CD14-positive monocyte (primary cell): ENCODE measurements around the gene ANKRD66. TPM values are rescaled to one million over a fixed set of nuclear protein-coding genes. Genes with fewer than 3 reads are reported as not detected.
"Not testable (repeated sequence)": the region's sequence is repeated elsewhere in the genome, so short reads cannot be mapped to it uniquely, and the experiment has no call there.

Experiments
- DNase-seq, 3 donors: peaks; one replicate each; pipeline ENCODE4 v3.0.0-alpha.2; 2011 to 2022
- H2AFZ ChIP-seq: 2 replicates; pipeline ENCODE4 v1.6.0; 2012; ENCODE audit warnings: mild to moderate bottlenecking, low read depth, low read length, inconsistent platforms; ENCODE audit not compliant: insufficient read depth, poor library complexity, severe bottlenecking
- H3K27ac ChIP-seq, 2 donors: 1 replicate in 1 of 2; 2 replicates in 1 of 2; pipeline ENCODE4 v1.5.1; 2012 to 2013; ENCODE audit warnings: low read length in 2 of 2, control low read depth in 1 of 2, inconsistent platforms in 1 of 2, low read depth in 1 of 2, mild to moderate bottlenecking in 1 of 2
- H3K27me3 ChIP-seq, 2 donors: one replicate each; pipeline versions ENCODE4 v1.6.0 to v1.6.1; 2011 to 2013; ENCODE audit warnings: low read length in 2 of 2; ENCODE audit not compliant: control insufficient read depth in 2 of 2, insufficient read depth in 2 of 2
- H3K36me3 ChIP-seq, 2 donors: replicated peaks in 1 of 2; 1 replicate in 1 of 2; 2 replicates in 1 of 2; pipeline versions ENCODE4 v1.5.1 to v1.6.1; 2012 to 2013; ENCODE audit warnings: low read length in 2 of 2, control low read depth in 1 of 2, inconsistent platforms in 1 of 2, mild to moderate bottlenecking in 1 of 2; ENCODE audit not compliant: insufficient read depth in 2 of 2, control insufficient read depth in 1 of 2
- H3K4me1 ChIP-seq, 2 donors: 1 replicate in 1 of 2; 2 replicates in 1 of 2; pipeline versions ENCODE4 v1.5.1 to v1.6.1; 2012 to 2013; ENCODE audit warnings: low read length in 2 of 2, control low read depth in 1 of 2, inconsistent platforms in 1 of 2, mild to moderate bottlenecking in 1 of 2, moderate library complexity in 1 of 2; ENCODE audit not compliant: insufficient read depth in 2 of 2, control insufficient read depth in 1 of 2
- H3K4me2 ChIP-seq: replicated peaks from 2 replicates; pipeline ENCODE3; 2012; ENCODE audit warnings: low read length, moderate library complexity, mild to moderate bottlenecking; ENCODE audit not compliant: poor library complexity, severe bottlenecking; ENCODE audit errors: extremely low read depth
- H3K4me3 ChIP-seq, 3 experiments: fragments of 200-600 bp in 1 of 3; sonication (generic) in 1 of 3; replicated peaks in 1 of 3; 1 replicate in 2 of 3; 2 replicates in 1 of 3; pipeline ENCODE4 v1.5.1; 2011 to 2013; ENCODE audit warnings: low read length in 3 of 3, mild to moderate bottlenecking in 3 of 3, control low read depth in 2 of 3, low read depth in 2 of 3, inconsistent platforms in 1 of 3, moderate library complexity in 1 of 3
- H3K79me2 ChIP-seq: 2 replicates; pipeline ENCODE4 v1.6.0; 2012; ENCODE audit warnings: mild to moderate bottlenecking, control low read depth, inconsistent platforms, low read length, moderate library complexity; ENCODE audit not compliant: insufficient read depth
- H3K9ac ChIP-seq: 2 replicates; pipeline ENCODE4 v1.6.0; 2017; ENCODE audit warnings: low read length, mild to moderate bottlenecking; ENCODE audit not compliant: insufficient read depth, poor library complexity, severe bottlenecking
- H3K9me3 ChIP-seq, 2 donors: replicated peaks in 1 of 2; 1 replicate in 1 of 2; 2 replicates in 1 of 2; pipeline versions ENCODE4 v1.5.1 to v1.6.1; 2012 to 2013; ENCODE audit warnings: low read length in 2 of 2, control low read depth in 1 of 2; ENCODE audit not compliant: control insufficient read depth in 1 of 2, insufficient read depth in 1 of 2
- H4K20me1 ChIP-seq: 2 replicates; pipeline ENCODE4 v1.6.0; 2012; ENCODE audit warnings: mild to moderate bottlenecking, low read length, control low read depth, moderate library complexity; ENCODE audit not compliant: insufficient read depth
- H3K27ac Mint-ChIP-seq, 7 donors: one replicate each; pipeline ENCODE4 v1.8.0; 2020; ENCODE audit warnings: mild to moderate bottlenecking in 7 of 7, mixed read lengths in 7 of 7, moderate library complexity in 6 of 7, inconsistent platforms in 2 of 7
- H3K27me3 Mint-ChIP-seq, 3 donors: one replicate each; pipeline ENCODE4 v1.8.0; 2021 to 2022; ENCODE audit warnings: low read depth in 3 of 3, mild to moderate bottlenecking in 3 of 3, mixed read lengths in 3 of 3, moderate library complexity in 3 of 3, inconsistent platforms in 1 of 3
- H3K36me3 Mint-ChIP-seq, 2 donors: one replicate each; pipeline ENCODE4 v1.8.0; 2020; ENCODE audit warnings: mixed read lengths in 2 of 2, inconsistent platforms in 1 of 2, mild to moderate bottlenecking in 1 of 2
- H3K4me1 Mint-ChIP-seq: one replicate; pipeline ENCODE4 v1.8.0; 2020; ENCODE audit warnings: mild to moderate bottlenecking, mixed read lengths
- H3K4me3 Mint-ChIP-seq, 2 donors: one replicate each; pipeline ENCODE4 v1.8.0; 2020; ENCODE audit warnings: mild to moderate bottlenecking in 2 of 2, mixed read lengths in 2 of 2, moderate library complexity in 1 of 2
- H3K9me3 Mint-ChIP-seq, 7 donors: one replicate each; pipeline ENCODE4 v1.8.0; 2020 to 2022; ENCODE audit warnings: mixed read lengths in 7 of 7, mild to moderate bottlenecking in 6 of 7, moderate library complexity in 6 of 7, inconsistent platforms in 2 of 7
- CTCF ChIP-seq: fragments of 200-600 bp; IDR thresholded peaks from one replicate; pipeline ENCODE4 v1.8.0; 2022; ENCODE audit warnings: antibody characterized with exemption, mild to moderate bottlenecking
- WGBS: methylation state at CpG from one replicate; pipeline ENCODE4 v1.1.5; 2013; ENCODE audit warnings: missing lambda C conversion rate; ENCODE audit not compliant: insufficient coverage; 5-methylcytosine and 5-hydroxymethylcytosine counted together
- intact Hi-C, 2 donors: fragments of 100-400 bp; cut with micrococcal nuclease; formaldehyde crosslinking; loops; one replicate each; pipeline versions ENCODE4 v1.15.0 to v1.15.1; 2023
- polyA plus RNA-seq, 3 donors: library from polyadenylated mRNA; depleted of rRNA in 1 of 3; unstranded in 2 of 3; stranded (reverse) in 1 of 3; fragments of 300-500 nt in 2 of 3; fragments of >200 nt in 1 of 3; fragmentation: Illumina TruSeq in 2 of 3; gene quantifications; 1 replicate in 2 of 3; 2 replicates in 1 of 3; pipeline ENCODE4 v1.2.3, GENCODE V29; 2012 to 2021

ANKRD66 gene
- polyA plus RNA-seq, 3 donors, result not detected

- no CpG with 5 or more reads among the region's 1 CpG for WGBS
- intact Hi-C loops, result no loop called here
These were observed 3.1 kb upstream of the ANKRD66 start for GRCh38 chr6:46743425-46744158.

GRCh38 chr6:46744159-46744725, 2.5 kb upstream of the ANKRD66 start:
- H2AFZ ChIP-seq, H3K9me3 ChIP-seq, H3K36me3 Mint-ChIP-seq, H3K27ac ChIP-seq, H3K27me3 Mint-ChIP-seq, H3K4me3 ChIP-seq, H3K27me3 ChIP-seq, H3K36me3 ChIP-seq, H3K4me3 Mint-ChIP-seq, H3K79me2 ChIP-seq, intact Hi-C loops, H3K4me2 ChIP-seq, H4K20me1 ChIP-seq, H3K9ac ChIP-seq: not testable (repeated sequence)
- peak in 1 of 3 donors; percentile 72 for DNase-seq
- Mint-ChIP-seq H3K4me1 (peaks cover 23% of the 10 kb centered on the region), H3K27ac (peak overlapping the region in 2 of 7 donors; percentile 48 to 86), H3K9me3 (peaks cover 5 to 13% (median 8%) of the 10 kb centered on the region in 7 donors)
- H3K4me1 ChIP-seq, result peaks cover 15 to 17% of the 10 kb centered on the region in 2 donors
- no CpG with 5 or more reads among the region's 3 CpGs for WGBS

More at GRCh38 chr6:46743425-46744158, 3.1 kb upstream of the ANKRD66 start:
- DNase-seq, result no peak
- Mint-ChIP-seq H3K36me3 (no peaks in the 10 kb centered on the region), H3K27me3 (peaks cover 0 to 2% (median 1%) of the 10 kb centered on the region in 3 donors), H3K27ac (no peak overlapping the region), H3K4me3 (no peak overlapping the region), H3K9me3 (peaks cover 5 to 10% (median 8%) of the 10 kb centered on the region in 7 donors), H3K4me1 (peaks cover 20% of the 10 kb centered on the region)
- no peak for TF ChIP-seq CTCF
- peaks cover 15 to 17% of the 10 kb centered on the region in 2 donors for H3K4me1 ChIP-seq
- no peak overlapping the region for H2AFZ ChIP-seq
- no peak overlapping the region for H3K4me2 ChIP-seq
- H3K9ac ChIP-seq, result no peak overlapping the region
- no peaks in the 10 kb centered on the region for H3K9me3 ChIP-seq
- no peak overlapping the region for H3K4me3 ChIP-seq
- H3K27me3 ChIP-seq, result no peaks in the 10 kb centered on the region
- no peaks in the 10 kb centered on the region for H4K20me1 ChIP-seq
- no peak overlapping the region for H3K27ac ChIP-seq
- H3K79me2 ChIP-seq, result no peaks in the 10 kb centered on the region
- H3K36me3 ChIP-seq, result no peaks in the 10 kb centered on the region
